Measurements from ENCODE around the gene CDH1.
"Not testable (repeated sequence)": the region's sequence is repeated elsewhere in the genome, so short reads cannot be mapped to it uniquely, and the experiment has no call there.

Gene CDH1

GRCh38 chr16:68762996-68763756 lies 26.1 kb downstream of the CDH1 start:
- DNase-seq, result no peak

- peak in 1 of 5 donors; percentile 73 for DNase-seq
Measured at GRCh38 chr16:68764862-68765261, 27.8 kb downstream of the CDH1 start.

GRCh38 chr16:68767581-68767980 lies 30.5 kb downstream of the CDH1 start:
- no peak for DNase-seq

GRCh38 chr16:68768175-68768574 lies 31.1 kb downstream of the CDH1 start:
- no peak for DNase-seq

GRCh38 chr16:68768771-68769170 lies 31.7 kb downstream of the CDH1 start:
- no peak for DNase-seq

GRCh38 chr16:68770671-68771070 lies 33.6 kb downstream of the CDH1 start:
- no peak for DNase-seq

GRCh38 chr16:68772030-68772681 lies 35.1 kb downstream of the CDH1 start:
- DNase-seq, result no peak

GRCh38 chr16:68772871-68773270 lies 35.8 kb downstream of the CDH1 start:
- no peak for DNase-seq

GRCh38 chr16:68774982-68775634 lies 38.0 kb downstream of the CDH1 start:
- DNase-seq, result no peak

GRCh38 chr16:68776821-68777485 lies 39.9 kb downstream of the CDH1 start:
- DNase-seq, result peak in 1 of 5 donors; percentile 61

GRCh38 chr16:68778551-68779231 lies 41.6 kb downstream of the CDH1 start:
- DNase-seq, result no peak

- DNase-seq, result no peak
Measured at GRCh38 chr16:68779891-68780290, 42.8 kb downstream of the CDH1 start.

- DNase-seq, result no peak
Measured at GRCh38 chr16:68781784-68782183, 44.7 kb downstream of the CDH1 start.

GRCh38 chr16:68782198-68783174 lies 45.4 kb downstream of the CDH1 start:
- peak in 1 of 5 donors; percentile 34 for DNase-seq

GRCh38 chr16:68784226-68784625 lies 47.1 kb downstream of the CDH1 start:
- DNase-seq, result no peak

GRCh38 chr16:68784721-68785120 lies 47.6 kb downstream of the CDH1 start:
- no peak for DNase-seq

GRCh38 chr16:68785715-68786114 lies 48.6 kb downstream of the CDH1 start:
- no peak for DNase-seq

GRCh38 chr16:68786685-68787418 lies 49.8 kb downstream of the CDH1 start:
- no peak for DNase-seq

GRCh38 chr16:68787419-68787807 lies 50.3 kb downstream of the CDH1 start:
- DNase-seq, result not testable (repeated sequence)

- no peak for DNase-seq
Measured at GRCh38 chr16:68790130-68790761, 53.2 kb downstream of the CDH1 start.

All from T-helper 1 cell (primary cell).